HG03571 (cell line): ENCODE measurements around the gene OTUB2.

Experiments
- ATAC-seq: cut with Tn5 transposase; IDR thresholded peaks from one replicate; pipeline ENCODE4 v1.9.1; 2021; ENCODE audit not compliant: unreplicated experiment

Gene OTUB2

GRCh38 chr14:94026173-94026888 is at the start of gene OTUB2:
Gene OTUB2, plus strand, starts transcription at chr14:94026340. Its CDS starts 198 bp downstream, at chr14:94026538.
- peak; percentile 98 for ATAC-seq

GRCh38 chr14:93976477-93977057 is 49.6 kb upstream of the OTUB2 start, which contains the start of gene ASB2:
Gene ASB2, minus strand, starts transcription at chr14:93976570. Its CDS starts 12,031 bp downstream, at chr14:93964539.
- peak; percentile 17 for ATAC-seq

GRCh38 chr14:93977171-93977570 is 49.0 kb upstream of the OTUB2 start:
- ATAC-seq, result no peak

GRCh38 chr14:93977790-93978581 is 48.2 kb upstream of the OTUB2 start:
- peak; percentile 62 for ATAC-seq

GRCh38 chr14:93978735-93979134 is 47.4 kb upstream of the OTUB2 start:
- no peak for ATAC-seq

GRCh38 chr14:93980456-93981201 is 45.5 kb upstream of the OTUB2 start:
- no peak for ATAC-seq

GRCh38 chr14:93981316-93982229 is 44.6 kb upstream of the OTUB2 start:
- ATAC-seq, result no peak

- no peak for ATAC-seq
These were observed 43.7 kb upstream of the OTUB2 start for GRCh38 chr14:93982230-93983007.

- no peak for ATAC-seq
These were observed 42.1 kb upstream of the OTUB2 start for GRCh38 chr14:93984070-93984469.

GRCh38 chr14:93984987-93985410 is 41.1 kb upstream of the OTUB2 start:
- ATAC-seq, result no peak

- ATAC-seq, result no peak
These were observed 39.2 kb upstream of the OTUB2 start for GRCh38 chr14:93986955-93987354.

GRCh38 chr14:93987376-93987775 is 38.8 kb upstream of the OTUB2 start:
- no peak for ATAC-seq

GRCh38 chr14:93987815-93988476 is 38.2 kb upstream of the OTUB2 start:
- ATAC-seq, result no peak

GRCh38 chr14:93989939-93990338 is 36.2 kb upstream of the OTUB2 start:
- ATAC-seq, result peak; percentile 41

GRCh38 chr14:93991212-93991611 is 34.9 kb upstream of the OTUB2 start:
- ATAC-seq, result no peak

GRCh38 chr14:93991649-93992048 is 34.5 kb upstream of the OTUB2 start:
- no peak for ATAC-seq

GRCh38 chr14:93993382-93993781 is 32.8 kb upstream of the OTUB2 start:
- ATAC-seq, result no peak

GRCh38 chr14:93994919-93995682 is 31.0 kb upstream of the OTUB2 start:
- ATAC-seq, result no peak
